Stimulated activated CD8-positive, alpha-beta memory T cell treated with anti-CD3 and anti-CD28 coated beads, Interleukin-12 subunit alpha, Interleukin-12 subunit beta, amount 100 ng/mL, for 4 hours (primary cell): Measurements from ENCODE around the gene WFDC1.

Experiments
- DNase-seq: peaks from one replicate; pipeline ENCODE4 v3.0.0-alpha.2; 2020; ENCODE audit warnings: low read depth

Gene WFDC1

GRCh38 chr16:84378099-84378498, 83.4 kb downstream of the WFDC1 start:
- no peak for DNase-seq

DNA sequence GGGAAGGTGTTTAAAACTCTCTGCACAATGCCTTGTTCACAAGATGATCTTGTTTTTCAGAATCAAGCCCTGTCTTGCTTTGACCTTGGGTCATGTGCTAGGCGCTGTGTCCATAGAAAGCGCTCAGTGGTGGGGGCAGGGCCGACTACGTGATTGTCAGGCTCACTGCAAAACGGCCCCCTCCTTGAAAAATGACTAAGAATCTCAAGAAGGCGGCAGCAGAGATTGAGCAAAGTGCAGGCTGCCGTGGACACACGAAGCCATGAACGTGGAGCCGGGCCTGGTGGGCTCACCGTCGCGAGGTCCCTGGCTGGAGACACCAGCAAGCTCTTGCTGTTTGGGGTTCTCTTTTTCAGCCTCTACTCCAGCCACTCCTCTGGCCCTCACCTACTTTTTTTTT, 83.9 kb downstream of the WFDC1 start:
- no peak for DNase-seq

GRCh38 chr16:84379008-84379708, 84.5 kb downstream of the WFDC1 start:
- DNase-seq: no peak
